Fibroblast of skin of left biceps (primary cell): Measurements from ENCODE around the gene ZYX.
"Not testable (repeated sequence)": the region's sequence is repeated elsewhere in the genome, so short reads cannot be mapped to it uniquely, and the experiment has no call there.

Source experiments
- DNase-seq, 2 experiments: peaks; one replicate each; pipeline ENCODE4 v3.0.0-alpha.2; 2013; ENCODE audit warnings: low read depth in 2 of 2

The ZYX gene

DNA sequence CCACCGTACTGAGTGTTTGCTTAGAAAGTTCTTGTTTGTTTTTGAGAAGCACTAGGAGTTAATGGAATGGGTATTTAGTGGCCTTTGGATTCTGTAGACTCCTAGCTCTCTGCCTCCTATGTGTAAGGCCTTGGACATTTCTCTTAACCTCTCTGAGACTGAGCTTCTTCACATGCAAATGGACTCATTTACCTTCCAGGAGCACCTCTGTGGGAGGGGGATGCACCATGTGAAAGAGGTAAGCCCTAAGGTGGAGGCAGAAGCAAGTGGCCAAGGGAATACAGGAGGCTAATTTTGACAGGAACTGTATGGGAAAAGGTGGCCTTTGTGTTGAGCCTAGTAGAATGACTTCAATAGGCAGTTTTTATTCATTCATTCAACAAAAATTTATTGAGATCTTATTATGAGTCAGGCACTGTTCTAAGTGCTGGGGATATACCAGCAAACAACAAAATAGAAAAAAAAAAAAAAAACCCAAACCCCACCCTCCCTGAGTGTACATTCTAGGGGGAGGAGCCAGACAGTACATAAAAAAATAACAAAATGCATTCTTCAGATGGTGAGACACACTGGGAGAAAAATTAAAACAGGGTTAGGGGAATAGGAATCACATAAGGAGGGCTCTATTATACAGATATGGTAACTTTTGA is 36.7 kb downstream of the ZYX start:
- no peak for DNase-seq

DNA sequence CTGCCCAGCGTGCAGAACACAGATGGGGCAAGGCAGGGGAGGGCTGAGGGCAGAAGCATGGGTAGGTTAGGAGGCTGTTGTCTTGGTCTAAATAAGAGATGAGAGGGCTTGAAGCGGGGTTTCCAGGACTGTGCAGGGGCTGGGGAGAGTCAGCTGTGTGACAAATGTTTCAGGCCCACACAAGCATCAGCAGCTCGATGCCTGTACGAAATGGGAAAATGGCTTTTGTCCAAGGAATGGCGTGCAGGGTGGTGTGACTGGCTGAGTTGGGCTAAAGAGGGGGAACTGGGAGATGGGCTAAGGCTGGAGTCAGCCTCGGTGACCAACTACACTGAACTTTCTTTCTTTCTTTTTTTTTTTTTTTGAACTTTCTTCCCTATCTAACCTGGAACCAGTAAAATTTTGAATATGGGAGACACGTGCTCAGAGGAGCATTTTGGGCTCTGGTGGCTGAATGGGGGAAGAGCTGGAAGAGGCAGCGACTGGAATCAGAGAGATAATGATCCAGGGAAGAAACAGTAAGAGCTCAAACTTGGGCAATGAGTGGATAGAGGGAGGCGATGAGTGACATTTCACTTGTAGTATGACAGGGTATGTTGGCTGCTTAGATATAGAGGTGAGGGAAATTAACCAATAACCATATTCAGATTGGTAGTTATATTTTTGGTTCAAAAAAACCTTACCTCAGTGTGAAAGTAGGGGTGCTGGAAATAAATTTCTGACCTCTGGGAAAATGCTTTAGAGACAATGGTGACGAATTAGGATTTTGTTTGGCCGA is 37.7 kb downstream of the ZYX start:
- DNase-seq: no peak

- DNase-seq: no peak
These were observed 38.7 kb downstream of the ZYX start for GRCh38 chr7:143419880-143420279.

DNA sequence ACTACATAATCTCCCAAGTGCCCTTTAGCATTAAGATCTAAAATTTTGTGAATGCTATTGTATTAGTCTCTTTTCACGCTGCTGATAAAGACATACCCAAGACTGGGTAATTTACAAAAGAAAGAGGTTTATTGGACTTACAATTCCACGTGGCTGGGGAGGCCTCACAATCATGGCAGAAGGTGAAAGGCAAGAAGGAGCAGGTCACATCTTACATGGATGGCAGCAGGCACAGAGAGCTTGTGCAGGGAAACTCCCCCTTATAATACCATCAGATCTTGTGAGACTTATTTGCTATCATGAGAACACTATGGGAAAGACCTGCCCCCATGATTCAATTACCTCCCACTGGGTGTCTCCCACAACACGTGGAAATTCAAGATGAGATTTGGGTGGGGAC is 39.5 kb downstream of the ZYX start:
- DNase-seq: not testable (repeated sequence)

- DNase-seq: no peak
These were observed 40.9 kb downstream of the ZYX start for GRCh38 chr7:143422033-143422432.

GRCh38 chr7:143424476-143424875 is 43.3 kb downstream of the ZYX start:
- DNase-seq: not testable (repeated sequence)

DNA sequence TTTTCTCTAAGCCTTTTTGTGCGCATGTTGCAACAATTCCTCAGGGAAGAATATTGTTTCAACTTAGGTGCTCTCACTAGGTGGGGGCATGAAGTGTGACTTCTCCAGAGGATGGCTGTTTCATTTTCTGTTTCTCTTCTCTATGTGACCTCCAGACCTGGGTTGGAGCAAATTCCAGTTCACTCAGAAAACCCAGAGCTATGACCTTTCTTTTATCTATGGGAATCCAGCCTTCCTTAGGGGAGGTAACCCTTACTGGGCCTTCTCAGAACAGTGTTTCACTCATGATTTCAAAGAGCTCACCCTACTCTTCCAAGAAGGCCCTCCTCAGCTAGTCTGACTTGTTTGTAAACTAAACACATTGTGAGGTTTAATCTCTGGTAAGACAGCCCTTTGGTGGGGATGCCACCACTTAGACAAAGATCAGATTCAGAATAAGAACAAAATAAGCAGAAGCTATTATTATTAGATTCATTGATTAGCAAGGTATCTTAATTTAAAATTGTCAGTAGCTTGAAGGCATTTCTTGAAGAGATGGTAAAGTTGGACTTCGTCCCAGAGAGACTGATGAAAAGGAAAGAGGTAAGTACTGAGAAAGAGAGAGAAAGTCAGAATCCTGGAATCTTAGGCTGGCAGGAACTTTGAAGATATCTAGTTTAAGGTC is 45.5 kb downstream of the ZYX start:
- no peak for DNase-seq

DNA sequence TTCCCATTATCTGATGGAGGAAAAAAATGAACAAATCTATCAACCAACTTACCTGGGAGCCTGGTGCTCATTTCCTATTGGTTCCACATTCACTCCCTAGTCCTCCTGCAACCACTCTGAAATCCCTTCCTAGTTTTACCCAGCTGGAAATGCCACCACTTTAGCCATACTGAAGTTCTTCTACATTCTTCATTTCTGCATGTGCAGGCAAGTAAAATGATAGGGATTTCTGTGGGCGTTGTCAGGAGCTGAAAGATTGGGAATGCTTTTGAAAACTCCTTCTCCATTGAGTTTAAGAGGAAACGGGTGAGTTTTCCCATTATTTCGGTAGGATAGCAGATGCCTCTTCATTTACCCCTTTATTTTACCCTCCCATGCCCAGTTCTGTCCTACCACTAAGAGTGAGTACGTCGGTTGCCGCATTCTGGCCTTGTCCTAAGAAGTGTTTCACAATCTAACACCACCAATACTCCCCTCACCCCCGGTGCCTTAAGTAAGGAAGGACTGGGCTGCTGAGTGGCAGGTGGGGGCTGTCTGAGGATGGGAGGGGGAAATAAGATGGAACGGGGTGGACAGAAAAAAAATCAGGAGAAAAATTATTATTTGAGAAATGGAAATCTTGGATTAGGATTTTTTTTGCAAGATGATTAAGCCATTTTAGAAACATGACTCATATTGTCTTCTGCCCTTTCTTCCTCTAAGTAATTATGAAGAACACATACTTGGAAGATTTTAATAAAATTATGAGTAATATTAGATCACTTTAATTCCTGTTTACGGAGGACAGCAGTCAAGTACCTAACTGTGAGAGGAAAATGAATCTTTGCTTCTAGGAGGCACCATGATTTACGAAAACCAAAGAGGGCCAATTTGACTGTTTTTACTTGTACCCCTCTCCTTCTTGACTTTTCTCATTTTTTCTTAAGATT is 48.9 kb downstream of the ZYX start:
- DNase-seq: no peak

DNA sequence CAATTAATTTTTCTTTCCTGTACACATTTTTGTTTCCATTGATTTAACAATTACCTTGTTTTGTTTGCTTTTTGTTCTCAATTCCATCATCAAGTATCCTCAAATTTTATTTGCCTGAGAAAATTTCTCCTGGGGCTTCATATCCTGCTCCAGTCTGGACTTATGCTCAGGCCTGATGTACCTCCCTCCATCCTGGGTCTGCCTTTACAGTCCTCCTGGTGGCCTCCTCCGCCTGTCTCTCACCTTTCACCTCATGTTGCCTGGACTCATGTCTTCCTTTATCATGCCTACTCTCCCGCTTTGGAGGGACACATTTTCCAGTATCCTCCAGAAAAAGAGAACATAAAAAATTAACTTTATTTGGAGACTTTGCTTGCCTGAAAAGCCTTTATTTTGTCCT is 50.0 kb downstream of the ZYX start:
- DNase-seq: no peak

- no peak for DNase-seq
These were observed 52.6 kb downstream of the ZYX start for GRCh38 chr7:143433759-143434158.

GRCh38 chr7:143434660-143435059 is 53.5 kb downstream of the ZYX start:
- DNase-seq: no peak

DNA sequence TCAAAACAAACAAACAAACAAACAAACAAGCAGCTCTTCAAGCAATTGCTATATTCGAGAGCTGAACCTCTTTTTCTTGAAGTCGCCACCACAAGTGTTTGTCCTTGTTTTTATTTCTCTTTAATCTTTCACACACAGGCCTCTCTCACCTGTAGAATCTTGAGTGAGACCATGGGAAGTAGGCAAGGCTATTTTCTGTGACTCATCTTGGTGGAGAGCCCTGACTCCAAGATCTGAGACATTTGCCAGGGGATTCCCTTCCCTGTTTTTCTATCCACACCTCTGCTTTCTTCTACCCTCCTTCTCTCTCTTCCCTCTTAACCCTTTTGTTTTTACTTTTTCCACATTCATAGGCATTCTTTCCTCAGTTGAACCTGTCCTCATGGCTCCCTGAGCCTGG is 54.1 kb downstream of the ZYX start:
- no peak for DNase-seq

DNA sequence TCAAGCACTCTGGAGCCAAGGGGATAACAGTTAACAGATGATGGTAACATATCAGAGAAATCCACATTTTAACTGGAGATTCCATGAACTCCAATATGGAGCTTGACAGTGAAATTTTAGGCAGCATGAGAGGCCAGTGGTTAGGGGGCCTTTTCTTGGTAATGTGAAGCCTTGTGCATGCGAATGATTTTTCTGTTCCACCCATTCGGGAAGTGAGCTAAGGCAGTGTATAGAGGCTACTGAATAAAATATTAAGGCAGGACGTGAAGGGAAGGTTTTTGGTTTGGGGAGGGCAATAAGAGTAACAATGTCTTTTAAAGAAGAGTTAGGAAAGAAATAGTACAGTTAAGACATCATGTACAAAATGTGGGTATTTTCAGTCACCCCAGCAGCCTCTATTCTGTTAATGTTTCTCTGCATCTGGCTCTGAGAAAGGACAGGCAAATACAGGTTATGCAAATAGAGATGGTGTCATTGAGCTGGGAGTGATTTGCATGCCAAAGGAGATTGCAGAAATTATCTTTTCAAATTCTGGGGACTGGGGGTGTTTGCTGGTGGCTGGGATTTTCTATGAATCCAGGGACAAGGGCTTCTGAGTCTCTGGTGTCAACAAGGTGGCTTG is 55.3 kb downstream of the ZYX start:
- DNase-seq: no peak

DNA sequence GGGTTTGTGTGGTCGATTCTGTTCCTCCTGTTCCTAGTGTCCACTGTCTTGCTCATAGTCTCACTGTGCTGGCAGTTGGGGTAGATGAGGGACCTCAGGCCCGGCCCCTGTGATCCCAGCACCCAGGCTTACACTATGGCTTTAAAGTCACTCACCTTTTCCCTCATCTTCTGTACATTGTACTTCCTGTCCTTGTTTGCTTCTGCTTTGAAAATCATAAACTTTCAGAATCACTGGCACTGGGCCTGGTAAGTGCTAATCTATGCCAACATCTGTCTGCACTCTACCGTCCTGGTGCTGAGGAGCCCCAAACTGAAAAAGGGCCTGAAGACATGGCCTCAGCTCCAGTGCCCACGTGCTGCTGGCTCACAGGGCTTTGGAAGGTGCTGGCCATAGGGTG is 56.4 kb downstream of the ZYX start:
- no peak for DNase-seq

DNA sequence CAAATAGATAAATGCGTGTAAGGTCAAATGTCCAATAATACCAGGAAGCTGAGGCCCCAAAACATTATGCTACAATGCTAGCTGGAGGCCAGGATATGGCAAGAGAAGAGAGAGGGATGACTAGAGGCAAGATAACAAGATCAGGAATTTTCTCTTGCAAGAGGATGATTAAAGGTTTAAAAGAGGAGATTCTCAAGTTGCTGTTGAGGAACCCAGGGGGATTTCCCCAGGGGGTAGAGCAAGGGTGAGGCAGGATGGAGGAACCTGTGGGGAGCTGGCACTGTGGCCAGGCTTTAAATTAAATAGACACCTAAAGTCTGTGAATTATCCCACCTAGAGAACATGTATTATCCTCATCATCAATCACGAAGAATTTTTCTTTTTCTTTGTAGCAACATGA is 58.7 kb downstream of the ZYX start:
- no peak for DNase-seq
